Stimulated activated naive B cell treated with anti-CD40 and anti-IgM and Interleukin-4, amounts not matched to agents 10 μg/mL and 1 μg/mL and 100 μg/mL, for 72 hours (primary cell): ENCODE results near the gene CEP89.

ENCODE experiments used
- ATAC-seq, 2 donors: fragments of 150-1000 bp; cut with Tn5 transposase; replicated peaks; 2 replicates each; pipeline ENCODE4 v1.10.0; 2021; ENCODE audit warnings: moderate library complexity in 1 of 2
- DNase-seq: peaks from one replicate; pipeline ENCODE4 v3.0.0; 2021
- H3K27ac Mint-ChIP-seq: one replicate; pipeline ENCODE4 v1.8.0; 2022; ENCODE audit warnings: mild to moderate bottlenecking, mixed read lengths
- H3K27me3 Mint-ChIP-seq, 2 donors: one replicate each; pipeline ENCODE4 v1.8.0; 2022; ENCODE audit warnings: mixed read lengths in 2 of 2
- H3K36me3 Mint-ChIP-seq, 2 donors: one replicate each; pipeline ENCODE4 v1.8.0; 2022; ENCODE audit warnings: mixed read lengths in 2 of 2, mild to moderate bottlenecking in 1 of 2
- H3K4me1 Mint-ChIP-seq, 2 donors: one replicate each; pipeline ENCODE4 v1.8.0; 2022; ENCODE audit warnings: mixed read lengths in 2 of 2, mild to moderate bottlenecking in 1 of 2
- H3K4me3 Mint-ChIP-seq, 2 donors: one replicate each; pipeline ENCODE4 v1.8.0; 2022; ENCODE audit warnings: mild to moderate bottlenecking in 2 of 2, mixed read lengths in 2 of 2, moderate library complexity in 1 of 2
- H3K9me3 Mint-ChIP-seq, 2 donors: one replicate each; pipeline ENCODE4 v1.8.0; 2022; ENCODE audit warnings: mixed read lengths in 2 of 2, mild to moderate bottlenecking in 1 of 2

Gene CEP89

DNA sequence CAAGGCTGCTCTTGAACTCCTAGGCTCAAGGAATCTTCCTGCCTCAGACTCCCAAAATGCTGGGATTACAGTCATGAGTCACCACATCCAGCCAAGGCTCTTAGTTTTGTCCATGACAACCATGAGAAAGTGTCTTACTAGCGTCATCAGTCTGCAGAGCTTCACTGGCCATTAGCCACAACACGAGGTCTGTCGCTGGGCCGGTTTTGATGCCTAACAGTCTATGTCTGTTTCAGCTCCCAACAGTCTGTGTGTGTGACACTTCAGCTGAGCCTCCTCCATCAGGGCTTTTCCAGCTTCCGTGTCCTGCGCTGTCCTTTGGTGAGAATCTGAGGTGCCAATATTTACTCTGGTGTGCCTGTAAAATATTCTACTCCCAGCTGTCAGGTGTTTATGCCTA, 47.6 kb downstream of the CEP89 start:
- no peak for DNase-seq
- no peak overlapping the region for H3K27ac Mint-ChIP-seq
- H3K4me3 Mint-ChIP-seq, result no peak overlapping the region
- no peaks in the 10 kb centered on the region for H3K27me3 Mint-ChIP-seq
- peaks cover 49 to 61% of the 10 kb centered on the region in 2 donors for H3K36me3 Mint-ChIP-seq
- ATAC-seq, result no peak
- peaks cover 10 to 12% of the 10 kb centered on the region in 2 donors for H3K9me3 Mint-ChIP-seq
- H3K4me1 Mint-ChIP-seq, result no peaks in the 10 kb centered on the region

- no peaks in the 10 kb centered on the region for H3K4me1 Mint-ChIP-seq
- no peak overlapping the region for H3K27ac Mint-ChIP-seq
- H3K36me3 Mint-ChIP-seq, result peaks cover 35 to 41% of the 10 kb centered on the region in 2 donors
- H3K9me3 Mint-ChIP-seq, result no peaks in the 10 kb centered on the region
- H3K27me3 Mint-ChIP-seq, result no peaks in the 10 kb centered on the region
- no peak for DNase-seq
- H3K4me3 Mint-ChIP-seq, result no peak overlapping the region
- no peak for ATAC-seq
Observed at GRCh38 chr19:32921624-32922023, 50.1 kb downstream of the CEP89 start.

- ATAC-seq (no peak), DNase-seq (no peak)
- no peaks in the 10 kb centered on the region for H3K27me3 Mint-ChIP-seq
- H3K4me3 Mint-ChIP-seq, result no peak overlapping the region
- H3K36me3 Mint-ChIP-seq, result peaks cover 25 to 38% of the 10 kb centered on the region in 2 donors
- no peaks in the 10 kb centered on the region for H3K4me1 Mint-ChIP-seq
- no peak overlapping the region for H3K27ac Mint-ChIP-seq
- no peaks in the 10 kb centered on the region for H3K9me3 Mint-ChIP-seq
Observed at GRCh38 chr19:32919365-32919764, 52.4 kb downstream of the CEP89 start.

GRCh38 chr19:32917616-32917996, 54.2 kb downstream of the CEP89 start:
- H3K4me3 Mint-ChIP-seq, result no peak overlapping the region
- no peaks in the 10 kb centered on the region for H3K9me3 Mint-ChIP-seq
- no peak overlapping the region for H3K27ac Mint-ChIP-seq
- no peak for ATAC-seq
- no peaks in the 10 kb centered on the region for H3K4me1 Mint-ChIP-seq
- no peak for DNase-seq
- peaks cover 24 to 33% of the 10 kb centered on the region in 2 donors for H3K36me3 Mint-ChIP-seq
- no peaks in the 10 kb centered on the region for H3K27me3 Mint-ChIP-seq

GRCh38 chr19:32916969-32917615, 54.7 kb downstream of the CEP89 start:
- Mint-ChIP-seq H3K27ac (no peak overlapping the region), H3K4me1 (no peaks in the 10 kb centered on the region), H3K36me3 (peaks cover 20 to 31% of the 10 kb centered on the region in 2 donors), H3K9me3 (no peaks in the 10 kb centered on the region), H3K27me3 (no peaks in the 10 kb centered on the region), H3K4me3 (no peak overlapping the region)
- DNase-seq (no peak), ATAC-seq (no peak)

DNA sequence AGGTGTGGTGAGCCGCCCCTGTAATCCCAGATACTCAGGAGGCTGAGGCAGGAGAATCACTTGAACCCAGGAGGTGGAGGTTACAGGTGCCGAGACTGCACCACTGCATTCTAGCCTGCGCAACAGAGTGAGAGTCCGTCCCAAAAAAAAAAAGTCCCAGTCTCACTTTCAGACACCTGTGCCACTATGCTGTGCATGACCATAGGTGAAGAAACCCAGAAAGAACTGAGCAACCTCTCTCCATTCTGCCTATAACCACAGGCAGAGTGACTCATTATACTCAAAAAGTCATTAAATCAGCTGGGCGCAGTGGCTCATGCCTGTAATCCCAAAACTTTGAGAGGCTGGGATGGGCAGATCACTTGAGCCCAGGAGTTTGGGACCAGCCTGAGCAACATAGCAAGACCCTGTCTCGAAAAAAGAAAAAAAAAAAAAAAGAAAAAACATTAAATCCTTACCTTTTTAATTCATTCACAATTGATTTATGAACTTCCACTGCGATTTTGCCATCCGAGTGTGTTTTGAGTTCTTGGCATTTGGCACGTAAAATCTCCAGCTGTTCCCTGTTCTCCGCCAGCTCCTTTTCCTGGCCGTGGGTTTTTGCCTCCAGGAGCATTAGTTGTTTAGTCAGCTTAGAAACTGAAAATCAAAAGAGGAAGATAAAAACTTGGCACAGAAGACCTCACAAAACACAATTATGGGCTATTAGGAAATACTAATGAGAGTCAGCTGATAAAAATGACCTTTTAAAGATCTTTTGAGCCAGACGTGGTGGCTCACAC, 56.7 kb downstream of the CEP89 start:
- Mint-ChIP-seq H3K9me3 (no peaks in the 10 kb centered on the region), H3K4me1 (no peaks in the 10 kb centered on the region), H3K27ac (no peak overlapping the region), H3K36me3 (peaks cover 15 to 25% of the 10 kb centered on the region in 2 donors), H3K27me3 (no peaks in the 10 kb centered on the region), H3K4me3 (no peak overlapping the region)
- no peak for ATAC-seq
- DNase-seq, result no peak

- Mint-ChIP-seq H3K27ac (no peak overlapping the region), H3K4me3 (no peak overlapping the region)
- no peak for DNase-seq
Observed at GRCh38 chr19:32911467-32911866, 60.3 kb downstream of the CEP89 start.

GRCh38 chr19:32910874-32911273, 60.9 kb downstream of the CEP89 start:
- peaks cover 0 to 4% of the 10 kb centered on the region in 2 donors for H3K9me3 Mint-ChIP-seq
- H3K27ac Mint-ChIP-seq, result no peak overlapping the region
- no peaks in the 10 kb centered on the region for H3K27me3 Mint-ChIP-seq
- no peak overlapping the region for H3K4me3 Mint-ChIP-seq
- no peaks in the 10 kb centered on the region for H3K4me1 Mint-ChIP-seq
- ATAC-seq, result no peak
- no peak for DNase-seq
- H3K36me3 Mint-ChIP-seq, result peaks cover 47 to 53% of the 10 kb centered on the region in 2 donors

More at GRCh38 chr19:32911467-32911866, 60.3 kb downstream of the CEP89 start:
- H3K4me1 Mint-ChIP-seq, result no peaks in the 10 kb centered on the region
- peaks cover 42 to 49% of the 10 kb centered on the region in 2 donors for H3K36me3 Mint-ChIP-seq
- H3K27me3 Mint-ChIP-seq, result no peaks in the 10 kb centered on the region
- H3K9me3 Mint-ChIP-seq, result peaks cover 0 to under 1% of the 10 kb centered on the region in 2 donors
- ATAC-seq, result no peak

- no peak for ATAC-seq
- Mint-ChIP-seq H3K27ac (no peak overlapping the region), H3K4me1 (no peaks in the 10 kb centered on the region), H3K36me3 (peaks cover 51 to 54% of the 10 kb centered on the region in 2 donors), H3K9me3 (peaks cover 0 to 7% of the 10 kb centered on the region in 2 donors), H3K4me3 (no peak overlapping the region), H3K27me3 (no peaks in the 10 kb centered on the region)
- no peak for DNase-seq
Observed at GRCh38 chr19:32910094-32910493, 61.7 kb downstream of the CEP89 start.

DNA sequence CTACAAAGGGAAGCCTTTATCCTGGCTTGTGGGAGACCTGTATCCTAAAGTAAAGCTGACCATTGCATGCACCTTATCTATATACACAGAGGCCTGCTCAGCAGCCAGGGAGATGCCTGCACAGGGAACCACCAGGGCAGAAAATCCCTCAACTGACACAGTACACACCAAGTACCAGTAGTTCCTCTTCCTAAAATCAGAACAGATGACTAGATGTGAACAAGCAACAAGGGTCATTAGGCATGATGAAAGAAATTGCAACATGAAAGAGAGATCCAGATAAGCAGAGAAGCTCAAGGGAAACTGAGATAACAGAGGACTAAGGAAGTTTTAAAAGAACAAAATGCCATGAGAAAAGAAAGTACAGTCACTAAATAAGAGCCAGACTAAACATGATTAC, 62.5 kb downstream of the CEP89 start:
- no peak for DNase-seq

DNA sequence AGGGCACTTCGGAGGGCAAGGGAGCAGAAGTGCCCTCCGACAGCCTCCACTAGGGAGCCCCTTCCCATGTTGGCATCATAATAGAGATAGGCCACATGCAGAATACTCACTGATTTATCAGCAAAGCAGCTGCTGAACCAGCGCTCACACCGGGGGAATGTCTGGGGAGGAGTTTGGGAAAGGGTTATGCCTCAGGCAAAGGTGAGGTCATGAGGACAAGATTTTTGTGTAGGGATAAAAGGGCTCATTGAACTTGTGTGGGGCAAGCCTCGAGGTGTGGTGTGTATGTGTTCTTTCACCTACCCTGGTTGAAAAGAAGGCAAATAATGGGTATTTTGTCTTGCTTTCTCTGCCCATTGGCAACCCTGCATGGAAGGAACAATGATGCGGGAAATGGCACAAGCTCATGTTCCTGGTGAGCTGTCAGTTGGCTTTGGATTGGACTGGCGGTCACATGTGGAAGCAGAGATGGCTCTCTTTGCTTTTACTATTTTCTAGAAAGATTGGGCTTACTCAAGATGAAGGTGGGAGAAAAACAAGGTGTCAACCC, 63.0 kb downstream of the CEP89 start:
- Mint-ChIP-seq H3K36me3 (peaks cover 48% of the 10 kb centered on the region in 2 donors), H3K27ac (no peak overlapping the region), H3K4me3 (no peak overlapping the region), H3K4me1 (no peaks in the 10 kb centered on the region), H3K9me3 (peaks cover 0 to 7% of the 10 kb centered on the region in 2 donors), H3K27me3 (no peaks in the 10 kb centered on the region)
- ATAC-seq, result no peak
- DNase-seq, result no peak

More for the DNA sequence above, 62.5 kb downstream of the CEP89 start:
- ATAC-seq, result no peak
- Mint-ChIP-seq H3K4me1 (no peaks in the 10 kb centered on the region), H3K36me3 (peaks cover 49 to 50% of the 10 kb centered on the region in 2 donors), H3K27me3 (no peaks in the 10 kb centered on the region), H3K9me3 (peaks cover 0 to 7% of the 10 kb centered on the region in 2 donors), H3K4me3 (no peak overlapping the region), H3K27ac (no peak overlapping the region)

DNA sequence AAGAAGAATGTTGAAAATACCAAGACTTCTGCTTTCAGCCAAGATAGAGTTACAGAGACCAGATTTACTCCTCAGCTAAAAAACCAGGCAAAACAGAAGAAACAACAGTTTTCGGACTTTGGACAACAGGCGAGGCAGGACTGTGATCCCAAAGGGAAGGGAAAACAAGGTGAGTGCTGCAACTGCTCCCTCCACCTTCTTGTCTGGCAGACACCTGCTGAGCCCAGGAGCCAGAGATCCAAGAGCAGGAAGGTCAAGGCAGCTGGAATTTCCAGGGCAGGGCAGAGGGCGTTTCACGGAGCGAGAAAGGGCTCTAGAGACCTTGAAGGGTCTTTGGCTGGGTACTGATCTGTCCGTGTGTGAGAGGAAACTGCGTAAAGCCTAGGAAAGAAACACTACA, 69.3 kb downstream of the CEP89 start:
- DNase-seq (no peak), ATAC-seq (no peak)
- H3K27ac Mint-ChIP-seq, result no peak overlapping the region
- peaks cover 41 to 46% of the 10 kb centered on the region in 2 donors for H3K36me3 Mint-ChIP-seq
- H3K4me1 Mint-ChIP-seq, result no peaks in the 10 kb centered on the region
- H3K27me3 Mint-ChIP-seq, result no peaks in the 10 kb centered on the region
- H3K4me3 Mint-ChIP-seq, result no peak overlapping the region
- H3K9me3 Mint-ChIP-seq, result peaks cover 0 to 7% of the 10 kb centered on the region in 2 donors

GRCh38 chr19:32901504-32902161, 70.1 kb downstream of the CEP89 start:
- ATAC-seq (no peak), DNase-seq (no peak)
- Mint-ChIP-seq H3K9me3 (peaks cover 0 to 9% of the 10 kb centered on the region in 2 donors), H3K4me1 (peaks cover 2 to 8% of the 10 kb centered on the region in 2 donors), H3K27me3 (no peaks in the 10 kb centered on the region), H3K36me3 (peaks cover 42 to 49% of the 10 kb centered on the region in 2 donors), H3K27ac (no peak overlapping the region), H3K4me3 (no peak overlapping the region)

DNA sequence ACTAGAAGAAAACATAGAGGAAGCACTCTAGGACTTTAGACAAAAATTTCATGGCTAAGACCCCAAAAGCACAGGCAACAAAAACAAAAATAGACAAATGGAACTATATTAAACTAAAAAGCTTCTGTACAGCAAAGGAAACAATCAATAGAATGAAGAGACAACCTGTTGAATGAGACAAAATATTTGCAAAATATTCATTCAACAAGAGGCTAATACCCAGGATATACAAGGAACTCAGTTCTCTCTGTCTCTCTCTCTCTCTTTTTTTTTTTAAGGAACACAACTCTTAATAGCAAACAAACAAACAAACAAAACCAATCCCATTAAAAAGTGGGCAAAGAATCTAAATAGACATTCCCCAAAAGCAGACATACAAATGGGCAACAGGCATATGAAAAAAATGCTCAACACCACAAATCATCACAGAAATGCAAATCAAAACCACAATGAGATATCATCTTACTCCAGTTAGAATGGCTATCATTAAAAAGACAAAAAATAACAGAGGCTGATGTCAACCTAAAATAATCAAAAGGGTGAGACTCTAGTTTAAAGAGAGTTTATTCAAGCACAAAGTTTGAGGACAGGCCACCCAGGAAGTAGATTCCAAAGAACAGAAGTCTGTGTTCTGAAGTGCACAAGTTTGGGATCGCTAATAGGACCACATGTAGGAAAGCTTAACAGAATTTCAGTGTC, 75.1 kb downstream of the CEP89 start:
- Mint-ChIP-seq H3K36me3 (peaks cover 58 to 70% of the 10 kb centered on the region in 2 donors), H3K27ac (no peak overlapping the region)

More for the DNA sequence above, 75.1 kb downstream of the CEP89 start:
- Mint-ChIP-seq H3K27me3 (no peaks in the 10 kb centered on the region), H3K4me1 (peaks cover 7 to 21% of the 10 kb centered on the region in 2 donors), H3K4me3 (no peak overlapping the region), H3K9me3 (peaks cover 10 to 16% of the 10 kb centered on the region in 2 donors)
- ATAC-seq (no peak), DNase-seq (no peak)
